NCI-H1436 (cell line): ENCODE results near the gene PDZRN3.

ENCODE experiments used
- DNase-seq: peaks from one replicate; lab custom pipeline; 2025; lab: John Stamatoyannopoulos, UW

The PDZRN3 gene

GRCh38 chr3:73451301-73451944, 173.3 kb downstream of the PDZRN3 start:
- DNase-seq = no peak

- no peak for DNase-seq
Measured at GRCh38 chr3:73449774-73450173, 175.0 kb downstream of the PDZRN3 start.

GRCh38 chr3:73448761-73449301, 175.9 kb downstream of the PDZRN3 start:
- DNase-seq = no peak

- no peak for DNase-seq
Measured at GRCh38 chr3:73448041-73448440, 176.7 kb downstream of the PDZRN3 start.

DNA sequence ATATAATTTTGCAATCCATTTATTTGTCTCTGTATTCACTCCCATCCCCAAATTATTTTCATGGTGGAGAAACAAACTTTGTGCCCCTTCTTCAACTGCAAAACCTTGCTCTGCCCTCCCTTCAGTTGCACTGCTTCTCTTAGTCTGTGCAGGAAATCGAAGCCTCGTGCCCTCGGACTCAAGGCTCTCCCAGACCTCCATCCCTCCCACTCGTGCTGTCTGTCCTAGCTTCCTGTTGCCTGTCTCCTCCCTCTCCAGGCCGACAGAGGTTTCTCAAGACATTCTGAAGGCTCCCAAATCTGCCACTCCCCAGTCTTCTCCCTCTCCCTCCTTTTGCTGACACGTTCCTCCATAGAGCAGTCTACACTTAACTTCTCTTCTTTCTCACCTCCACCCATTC, 177.6 kb downstream of the PDZRN3 start:
- no peak for DNase-seq

DNA sequence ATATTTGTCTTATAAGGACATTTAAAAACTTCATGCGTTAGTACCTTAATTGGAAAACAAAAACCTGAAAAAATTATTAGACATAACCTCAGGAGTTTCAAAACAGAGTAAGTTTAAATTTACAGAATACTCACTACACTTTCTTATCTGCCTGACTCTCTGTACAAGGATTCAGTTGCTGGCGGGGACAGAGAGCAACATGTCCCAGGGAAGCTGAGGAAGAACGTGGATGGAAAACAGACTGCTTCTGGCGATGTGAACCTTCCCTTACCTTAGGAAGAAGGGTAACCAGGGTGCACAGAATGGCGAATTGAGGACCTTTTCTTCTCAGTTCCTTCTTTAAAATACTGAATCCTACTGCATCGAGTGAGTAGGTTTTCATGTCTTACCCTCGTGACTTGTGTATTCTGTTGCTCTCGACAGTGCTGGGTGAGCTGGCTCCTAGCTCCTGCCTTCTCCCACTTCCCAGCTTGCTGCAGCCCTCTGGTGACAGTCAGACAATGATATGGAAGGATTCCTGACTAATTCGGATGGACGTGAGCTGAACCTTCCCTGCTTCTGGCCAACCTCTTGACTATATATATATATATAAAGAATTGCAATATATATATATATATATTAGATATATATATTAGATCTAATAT, 178.2 kb downstream of the PDZRN3 start:
- DNase-seq = no peak

DNA sequence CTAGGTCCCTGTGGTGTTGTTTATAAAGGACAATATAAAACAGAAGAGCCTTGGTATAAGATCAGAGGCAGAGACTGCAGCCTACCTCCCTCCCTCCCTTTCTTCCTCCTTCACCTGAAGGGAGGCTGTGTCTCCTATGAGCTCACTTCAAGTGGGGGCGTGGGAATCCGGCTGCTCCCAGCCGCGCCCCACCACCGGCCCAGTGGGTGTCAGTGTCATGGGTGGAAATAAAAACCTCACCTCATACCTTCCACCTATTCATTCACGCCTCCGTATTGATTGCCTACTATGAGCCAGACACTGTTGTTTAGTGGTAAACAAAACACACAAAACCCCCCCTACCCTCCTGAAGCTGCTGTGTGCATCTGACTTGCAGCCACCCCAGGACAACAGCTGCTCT, 181.9 kb downstream of the PDZRN3 start:
- no peak for DNase-seq

DNA sequence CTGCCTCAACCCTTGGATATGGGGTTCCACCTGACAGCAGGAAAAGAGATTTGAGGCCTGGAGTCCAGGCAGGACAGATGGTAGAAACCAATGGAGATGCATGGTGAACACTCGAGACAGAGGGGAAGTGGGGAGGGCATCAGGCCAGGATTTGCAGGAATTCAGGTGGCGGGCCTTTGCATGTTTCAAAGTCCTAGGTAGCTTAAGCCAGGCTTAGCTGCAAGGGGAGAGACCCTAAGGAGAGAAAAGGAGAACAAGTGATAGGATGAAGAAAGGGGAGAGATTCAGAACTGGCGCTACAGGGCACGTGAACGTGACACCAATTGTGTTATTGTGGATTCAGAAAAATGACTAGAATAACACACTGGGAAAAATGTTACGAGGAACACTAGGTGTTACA, 182.6 kb downstream of the PDZRN3 start:
- DNase-seq = no peak

DNA sequence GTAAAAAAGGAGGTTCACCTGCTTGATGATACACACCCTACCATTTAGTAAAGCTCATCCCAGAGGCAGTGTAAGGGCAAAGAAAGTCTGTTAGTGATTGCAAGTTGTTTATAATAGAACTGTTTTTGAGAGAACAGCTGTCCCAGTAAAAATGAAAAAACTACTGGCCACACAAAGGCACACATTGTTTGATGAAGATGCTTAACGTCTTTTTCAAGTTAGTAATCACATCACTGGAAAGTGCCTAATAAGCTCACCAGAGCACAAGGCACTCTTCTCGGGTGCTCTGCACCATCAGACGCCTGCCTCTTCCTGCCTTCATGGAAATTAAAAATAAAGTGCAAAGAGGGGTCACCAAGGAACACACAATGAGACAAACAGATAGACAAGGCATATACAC, 186.9 kb downstream of the PDZRN3 start:
- DNase-seq = no peak

DNA sequence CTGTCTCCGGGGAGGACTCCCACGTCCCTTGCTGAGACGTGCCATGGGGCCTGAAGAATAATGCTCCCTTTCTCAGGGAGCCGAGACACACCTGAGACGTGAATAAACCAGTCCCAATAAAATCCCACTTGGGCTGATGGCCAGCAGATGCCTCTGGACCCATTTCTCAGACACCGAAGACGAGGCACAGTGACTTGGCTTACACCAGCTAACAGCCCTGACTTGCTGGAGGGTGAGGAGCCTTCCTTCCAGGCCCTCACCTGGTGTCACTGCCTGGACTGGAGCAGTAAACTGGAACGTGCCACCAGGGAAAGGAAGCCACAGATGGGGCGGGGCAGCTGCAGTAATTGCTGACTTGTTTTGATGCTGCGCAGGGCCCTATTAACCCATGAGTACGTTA, 189.7 kb downstream of the PDZRN3 start:
- DNase-seq = no peak

- DNase-seq = no peak
Measured at GRCh38 chr3:73433687-73434086, 191.1 kb downstream of the PDZRN3 start.

DNA sequence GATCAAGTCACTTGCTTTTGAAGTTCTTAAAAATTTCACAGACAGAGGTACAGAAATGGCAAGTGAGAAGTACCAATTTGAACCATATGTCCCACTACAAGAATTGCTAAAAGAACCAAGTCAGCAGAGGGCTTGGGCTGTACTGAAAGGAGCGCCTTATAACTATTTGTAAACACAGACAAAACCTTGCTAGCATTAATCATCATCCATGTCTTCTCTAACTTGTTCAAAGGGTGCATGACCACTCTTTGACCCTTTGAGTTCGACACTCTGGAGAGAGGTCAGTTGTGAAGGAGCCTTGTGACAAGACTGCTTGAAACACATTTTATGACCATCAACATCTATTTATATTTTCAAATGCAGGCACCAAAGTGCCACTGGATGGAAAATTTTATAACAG, 191.7 kb downstream of the PDZRN3 start:
- DNase-seq = no peak

- no peak for DNase-seq
Measured at GRCh38 chr3:73432706-73433032, 192.1 kb downstream of the PDZRN3 start.

GRCh38 chr3:73432023-73432705, 192.6 kb downstream of the PDZRN3 start:
- DNase-seq = no peak

- no peak for DNase-seq
Measured at GRCh38 chr3:73431183-73431900, 193.4 kb downstream of the PDZRN3 start.

GRCh38 chr3:73427048-73427706, 197.6 kb downstream of the PDZRN3 start:
- DNase-seq = no peak

GRCh38 chr3:73426606-73427005, 198.1 kb downstream of the PDZRN3 start:
- no peak for DNase-seq

- DNase-seq = no peak
Measured at GRCh38 chr3:73423116-73423515, 201.6 kb downstream of the PDZRN3 start.

DNA sequence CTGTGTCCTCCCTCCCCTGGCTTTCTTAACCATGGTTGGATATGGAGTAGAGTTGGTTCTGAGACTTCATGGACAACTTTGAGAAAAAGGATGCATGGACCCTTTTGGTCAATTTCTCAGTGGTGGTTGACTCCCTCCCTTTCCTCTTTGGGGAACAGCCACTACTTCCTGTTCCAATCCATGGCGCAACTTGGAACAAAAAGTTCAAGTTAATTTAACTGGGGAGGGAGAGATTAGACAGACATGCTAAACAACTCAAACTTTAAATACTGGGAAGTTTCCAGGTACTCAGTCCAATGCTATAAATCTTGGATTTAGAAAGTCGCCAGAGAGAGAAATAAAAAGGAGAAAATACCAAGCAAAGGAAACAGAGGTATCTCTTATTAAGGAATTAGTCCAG, 202.2 kb downstream of the PDZRN3 start:
- DNase-seq = no peak

DNA sequence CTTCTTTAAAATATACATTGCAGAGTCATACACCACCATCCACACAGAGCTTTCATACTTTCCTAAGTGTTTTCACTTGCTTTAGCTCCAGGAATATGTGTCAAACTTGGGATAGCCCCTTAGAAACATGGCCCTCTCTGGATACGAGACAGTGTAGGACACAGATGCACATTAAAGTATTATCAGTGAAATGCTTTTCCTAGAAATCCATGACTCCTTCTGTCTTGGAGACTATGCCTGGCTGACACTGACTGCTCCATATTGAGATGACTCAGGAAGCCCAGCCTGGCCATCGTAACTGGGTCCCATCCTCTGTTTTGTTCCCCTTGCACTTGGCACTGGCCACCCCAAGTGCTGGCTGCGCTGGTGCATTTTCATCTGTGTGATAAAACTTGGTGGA, 204.8 kb downstream of the PDZRN3 start:
- no peak for DNase-seq

DNA sequence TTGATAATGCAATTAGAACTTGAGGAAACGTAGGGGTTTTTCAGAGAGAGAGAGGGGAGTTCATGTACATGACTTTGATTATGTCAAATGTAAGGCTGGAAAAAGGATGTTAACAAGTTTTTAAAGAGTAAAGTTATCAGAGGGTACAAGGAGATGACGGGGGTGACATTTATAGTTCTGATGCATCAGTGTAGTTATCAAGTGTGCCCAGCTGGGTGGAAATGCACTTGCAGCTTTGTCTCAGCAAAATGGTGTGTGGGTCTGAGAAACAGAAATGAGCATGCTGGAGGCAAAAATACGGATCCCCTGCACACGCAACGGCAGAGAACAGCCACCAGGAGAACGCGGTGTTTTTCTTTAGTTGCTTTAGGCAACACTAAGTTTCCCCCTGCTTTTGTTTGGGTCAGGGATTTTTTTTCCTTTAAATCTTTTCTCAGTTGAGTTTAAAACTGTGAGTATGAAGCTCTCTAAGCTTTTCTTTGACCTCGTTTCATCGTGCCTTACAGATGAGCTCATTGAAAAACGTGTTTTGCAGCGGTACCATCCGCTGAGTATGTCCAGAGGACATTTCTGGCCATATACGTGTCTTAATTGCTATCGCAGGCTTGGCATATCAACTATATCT, 205.4 kb downstream of the PDZRN3 start:
- no peak for DNase-seq

- no peak for DNase-seq
Measured at GRCh38 chr3:73418681-73419080, 206.1 kb downstream of the PDZRN3 start.
